Ovary (tissue), 9 donors: ENCODE measurements around the gene STK32C. TPM values are rescaled to one million over a fixed set of nuclear protein-coding genes. Genes with fewer than 3 reads are reported as not detected.
A peak's percentile ranks its signal among the peaks of the same experiment; 100 is the strongest.

ENCODE experiments used
- DNase-seq, 5 donors: peaks; one replicate each; pipeline ENCODE4 v3.0.0-alpha.2; 2019 to 2020
- H3K27ac ChIP-seq, 2 donors: fragments of 200-600 bp; one replicate each; pipeline versions ENCODE4 v1.5.1 to v1.8.0; 2019 to 2022
- H3K27me3 ChIP-seq: fragments of 200-600 bp; one replicate; pipeline ENCODE4 v1.8.0; 2022
- H3K36me3 ChIP-seq: fragments of 200-600 bp; sonication (generic); one replicate; pipeline ENCODE4 v1.5.1; 2019
- H3K4me1 ChIP-seq: one replicate; pipeline ENCODE4 v1.8.1; 2013; ENCODE audit warnings: mild to moderate bottlenecking, moderate library complexity; ENCODE audit not compliant: insufficient read depth
- H3K4me3 ChIP-seq: fragments of 200-600 bp; sonication (generic); one replicate; pipeline ENCODE4 v1.5.1; 2017
- H3K9me3 ChIP-seq, 2 donors: fragments of 200-600 bp in 1 of 2; sonication (generic) in 1 of 2; one replicate each; pipeline versions ENCODE4 v1.5.1 to v1.8.1; 2013 to 2019; ENCODE audit warnings: mild to moderate bottlenecking in 1 of 2, moderate library complexity in 1 of 2
- EP300 ChIP-seq: sonication (generic); formaldehyde crosslinking; IDR thresholded peaks from one replicate; pipeline ENCODE4 v1.6.1; 2017; ENCODE audit warnings: antibody characterized with exemption
- POLR2A ChIP-seq: fragments of 450-650 bp; IDR thresholded peaks from one replicate; pipeline ENCODE4 v1.6.1; 2017; ENCODE audit warnings: antibody characterized with exemption, mild to moderate bottlenecking, moderate library complexity
- WGBS, 3 donors: extraction: QIAGEN DNeasy Blood & Tissue Kit in 1 of 3; methylation state at CpG; one replicate each; pipeline versions ENCODE4 v1.1.5 to v1.1.7; 2013 to 2017; 5-methylcytosine and 5-hydroxymethylcytosine counted together
- intact Hi-C, 4 donors: fragments of 100-400 bp; cut with DNase I; formaldehyde crosslinking; loops; one replicate each; pipeline versions ENCODE4 v1.11.0 to v1.15.1; 2022 to 2023
- polyA plus RNA-seq, 2 donors: library from polyadenylated mRNA; stranded (reverse); fragments of 200-250 nt in 1 of 2; fragments of 350-450 nt in 1 of 2; fragmentation: Illumina TruSeq in 1 of 2; extraction: RNeasy Lipid Tissue Mini Kit (QIAGEN cat#74804) in 1 of 2; gene quantifications; one replicate each; pipeline ENCODE4 v1.2.3, GENCODE V29; 2013 to 2014
- total RNA-seq, 7 donors: library from RNA; depleted of rRNA in 2 of 7; stranded (reverse); fragments of >200 nt in 2 of 7; fragmentation: NEBNext Ultra II Directional in 3 of 7; extraction: Animal tissue kit (Norgen Biotek cat#: 25700) in 3 of 7; gene quantifications; one replicate each; pipeline versions ENCODE4 v1.1.0 to v1.2.4, GENCODE V29; 2016 to 2023
- TF ChIP-seq, protein P1 (sequence below), 3 donors: fragments of 450-650 bp in 2 of 3; fragments of 200-600 bp in 1 of 3; IDR thresholded peaks; one replicate each; pipeline versions ENCODE4 v1.5.1 to v1.8.0; 2016 to 2022; ENCODE audit warnings: antibody characterized with exemption in 3 of 3, mild to moderate bottlenecking in 1 of 3
- donor health status: DM: no; HTN: no; CAD: no; lungs with moderate emphysema.
- donor health status: DM: no; HTN: no; CAD: no.
- donor health status: Bipolar disorder and iron deficiency.
- donor health status: DM: yes; HTN: yes; CAD: no.
- donor health status: DM: no; HTN: no; CAD: no.
- donor health status: DM: yes; HTN: yes; CAD: no.

Gene STK32C
- total and polyA plus RNA-seq, 9 donors, result 2.6 to 13.8 (median 8.8) TPM

DNA sequence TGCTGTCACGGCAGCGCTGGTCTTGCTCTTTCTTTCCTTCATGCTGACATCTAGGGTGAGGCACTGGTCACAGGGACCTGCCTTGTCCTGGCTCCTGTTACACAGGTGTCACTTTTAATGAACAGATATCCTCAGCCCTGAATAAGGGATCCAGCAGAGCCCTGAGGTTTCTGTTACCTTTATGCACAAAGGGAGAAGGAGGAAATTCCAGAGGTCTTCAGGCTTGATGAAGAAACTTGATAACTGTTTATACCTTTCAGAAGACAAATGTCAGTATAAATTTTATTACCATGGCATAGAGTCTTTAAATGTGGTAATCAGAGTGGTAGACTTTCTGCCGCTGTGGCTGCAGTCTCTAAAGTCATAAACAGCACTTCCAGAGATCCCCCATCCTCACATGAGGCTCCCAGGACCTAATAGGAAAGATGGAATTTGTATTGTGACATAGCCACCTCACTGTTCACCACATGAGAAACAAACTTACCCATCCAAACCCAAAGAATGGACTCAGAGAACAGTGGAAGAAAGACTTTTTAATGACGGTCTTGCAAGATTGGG is 27.0 kb upstream of the STK32C start:
- H3K36me3 ChIP-seq, result no peaks in the 10 kb centered on the region
- H3K9me3 ChIP-seq, result no peaks in the 10 kb centered on the region
- H3K4me3 ChIP-seq, result no peak overlapping the region
- peaks cover 8% of the 10 kb centered on the region for H3K4me1 ChIP-seq
- intact Hi-C loops, result no loop called here
- no peak for DNase-seq
- no peak overlapping the region for H3K27ac ChIP-seq
- 91 to 94% (median 91%) methylated on average over 4 of the region's 4 CpGs for WGBS, 3 donors
- H3K27me3 ChIP-seq, result no peaks in the 10 kb centered on the region
- TF ChIP-seq EP300 (no peak), POLR2A (no peak)
- TF ChIP-seq, protein P1, sequence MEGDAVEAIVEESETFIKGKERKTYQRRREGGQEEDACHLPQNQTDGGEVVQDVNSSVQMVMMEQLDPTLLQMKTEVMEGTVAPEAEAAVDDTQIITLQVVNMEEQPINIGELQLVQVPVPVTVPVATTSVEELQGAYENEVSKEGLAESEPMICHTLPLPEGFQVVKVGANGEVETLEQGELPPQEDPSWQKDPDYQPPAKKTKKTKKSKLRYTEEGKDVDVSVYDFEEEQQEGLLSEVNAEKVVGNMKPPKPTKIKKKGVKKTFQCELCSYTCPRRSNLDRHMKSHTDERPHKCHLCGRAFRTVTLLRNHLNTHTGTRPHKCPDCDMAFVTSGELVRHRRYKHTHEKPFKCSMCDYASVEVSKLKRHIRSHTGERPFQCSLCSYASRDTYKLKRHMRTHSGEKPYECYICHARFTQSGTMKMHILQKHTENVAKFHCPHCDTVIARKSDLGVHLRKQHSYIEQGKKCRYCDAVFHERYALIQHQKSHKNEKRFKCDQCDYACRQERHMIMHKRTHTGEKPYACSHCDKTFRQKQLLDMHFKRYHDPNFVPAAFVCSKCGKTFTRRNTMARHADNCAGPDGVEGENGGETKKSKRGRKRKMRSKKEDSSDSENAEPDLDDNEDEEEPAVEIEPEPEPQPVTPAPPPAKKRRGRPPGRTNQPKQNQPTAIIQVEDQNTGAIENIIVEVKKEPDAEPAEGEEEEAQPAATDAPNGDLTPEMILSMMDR (IDR thresholded peaks at IDR 0.05), result no peak

DNA sequence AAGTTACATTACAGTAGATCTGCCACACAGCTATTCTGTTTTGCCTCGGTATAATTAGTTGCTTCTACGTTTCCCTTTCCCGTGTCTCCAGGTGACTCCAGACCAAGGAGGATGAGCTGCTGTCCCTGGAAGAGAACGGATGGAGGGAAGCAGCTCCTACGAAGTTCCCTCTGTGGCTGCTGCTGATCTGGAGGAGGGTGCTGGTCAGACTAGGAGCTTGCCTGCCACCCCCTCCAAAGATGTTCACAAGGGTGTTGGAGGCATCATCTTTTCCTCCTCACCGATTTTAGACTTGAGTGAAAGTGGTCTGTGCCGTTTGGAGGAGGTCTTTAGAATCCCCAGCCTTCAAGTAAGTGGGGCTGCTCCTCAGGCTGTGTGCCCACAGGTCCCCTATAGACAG is 25.6 kb upstream of the STK32C start:
- DNase-seq, result no peak
- intact Hi-C loops, result no loop called here
- Histone ChIP-seq H3K4me3 (no peak overlapping the region), H3K27me3 (no peaks in the 10 kb centered on the region), H3K4me1 (peaks cover 12% of the 10 kb centered on the region), H3K9me3 (no peaks in the 10 kb centered on the region), H3K36me3 (no peaks in the 10 kb centered on the region), H3K27ac (no peak overlapping the region)
- TF ChIP-seq EP300, result no peak
- TF ChIP-seq POLR2A, result no peak
- TF ChIP-seq, protein P1 (IDR thresholded peaks at IDR 0.05), result no peak
- WGBS, 3 donors, result 69 to 83% (median 71%) methylated on average over 7 of the region's 7 CpGs

DNA sequence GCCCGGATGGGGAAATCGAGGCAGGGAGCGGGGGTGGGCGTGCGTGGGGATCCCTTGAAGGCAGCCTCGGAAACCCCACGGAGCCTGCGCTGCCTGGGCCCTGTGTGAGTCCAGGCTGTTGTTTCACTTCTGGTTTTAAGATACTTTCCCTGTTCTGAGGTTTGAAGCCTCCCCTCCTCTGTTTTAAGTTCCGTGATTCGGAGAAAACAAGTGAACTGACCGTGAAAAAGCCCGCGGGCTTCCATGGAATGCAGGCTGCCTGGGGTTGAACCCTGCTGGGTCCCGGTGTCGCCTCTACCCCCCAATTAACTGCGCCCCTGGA is 24.6 kb upstream of the STK32C start:
- H3K4me1 ChIP-seq, result peaks cover 12% of the 10 kb centered on the region
- H3K4me3 ChIP-seq, result peak overlapping the region; percentile 60
- peak overlapping the region; percentile 11 to 26 for H3K27ac ChIP-seq
- TF ChIP-seq EP300 (no peak), POLR2A (no peak)
- TF ChIP-seq, protein P1 (IDR thresholded peaks at IDR 0.05), result no peak
- no peak for DNase-seq
- intact Hi-C loops, result no loop called here
- WGBS, 3 donors, result 3 to 7% (median 6%) methylated on average over 16 of the region's 16 CpGs
- no peaks in the 10 kb centered on the region for H3K36me3 ChIP-seq
- no peaks in the 10 kb centered on the region for H3K9me3 ChIP-seq
- no peaks in the 10 kb centered on the region for H3K27me3 ChIP-seq

DNA sequence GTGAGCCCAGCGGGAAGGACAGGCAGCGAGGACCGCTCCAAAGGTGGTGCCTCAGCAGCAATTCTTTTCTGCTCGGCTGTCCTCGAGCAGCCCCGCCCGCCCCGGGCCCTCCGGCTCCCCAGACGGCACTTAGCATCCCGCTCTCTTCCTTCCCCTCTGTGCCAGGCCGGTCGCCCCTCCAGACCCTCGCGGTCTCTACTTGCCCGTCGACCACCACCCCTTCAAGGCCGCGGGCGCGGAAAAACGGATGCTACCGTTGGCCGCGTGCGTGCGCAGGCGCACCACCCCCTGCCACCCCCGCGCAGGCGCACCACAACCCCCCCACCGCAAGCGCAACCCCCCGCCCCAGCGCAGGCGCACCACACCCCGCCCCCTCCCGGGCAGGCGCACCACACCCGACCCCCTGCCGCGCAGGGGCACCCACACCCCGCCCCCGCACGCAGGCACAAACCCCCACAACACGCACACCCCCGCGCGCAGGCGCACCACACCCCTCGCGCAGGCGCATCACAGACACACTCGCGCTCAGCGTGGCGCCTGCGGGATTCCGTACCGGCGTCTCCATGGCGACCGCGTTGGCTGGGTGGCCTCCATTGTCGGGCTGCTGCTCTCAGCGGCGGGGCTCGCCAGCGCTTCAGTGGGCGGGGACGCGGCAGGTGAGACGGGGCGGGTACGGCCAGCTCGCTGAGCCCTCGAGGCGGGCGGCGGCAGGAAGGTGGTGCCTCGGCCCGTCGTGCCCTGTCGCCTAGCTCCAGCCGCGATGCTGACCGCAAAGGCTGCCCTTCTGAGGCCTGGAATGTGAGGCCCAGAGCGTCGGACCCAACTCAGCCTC is 24.1 kb upstream of the STK32C start, which contains the start of gene LRRC27:
Gene LRRC27, plus strand, starts transcription at position 593 of the 832 bp plus-strand sequence. CDS start 1,332 bp downstream, outside the sequence.
- peak; percentile 99 to 100 (median 100) for DNase-seq
- Histone ChIP-seq H3K27me3 (no peaks in the 10 kb centered on the region), H3K4me3 (peak within 1 kb of the TSS; percentile 60), H3K4me1 (peaks cover 12% of the 10 kb centered on the region), H3K27ac (peak within 1 kb of the TSS; percentile 71 to 79), H3K36me3 (no peaks in the 10 kb centered on the region), H3K9me3 (no peaks in the 10 kb centered on the region)
- intact Hi-C loops, result loop anchor here in 1 of 4 donors (2.0 kb wide), 1 partner anchor 23 kb away; no protein-coding TSS in a partner anchor
- WGBS, 3 donors, result 0 to 1% (median 0%) methylated on average over 35 to 89 of the region's 89 CpGs
- TF ChIP-seq, protein P1 (IDR thresholded peaks at IDR 0.05), result no peak
- TF ChIP-seq EP300, result no peak
- no peak for TF ChIP-seq POLR2A
